Measurements from ENCODE around the gene GRPR.
"Not testable (repeated sequence)": the region's sequence is repeated elsewhere in the genome, so short reads cannot be mapped to it uniquely, and the experiment has no call there.

GRPR gene

GRCh38 chrX:16138108-16138427 lies 14.7 kb downstream of the GRPR start:
- no peak for DNase-seq

DNA sequence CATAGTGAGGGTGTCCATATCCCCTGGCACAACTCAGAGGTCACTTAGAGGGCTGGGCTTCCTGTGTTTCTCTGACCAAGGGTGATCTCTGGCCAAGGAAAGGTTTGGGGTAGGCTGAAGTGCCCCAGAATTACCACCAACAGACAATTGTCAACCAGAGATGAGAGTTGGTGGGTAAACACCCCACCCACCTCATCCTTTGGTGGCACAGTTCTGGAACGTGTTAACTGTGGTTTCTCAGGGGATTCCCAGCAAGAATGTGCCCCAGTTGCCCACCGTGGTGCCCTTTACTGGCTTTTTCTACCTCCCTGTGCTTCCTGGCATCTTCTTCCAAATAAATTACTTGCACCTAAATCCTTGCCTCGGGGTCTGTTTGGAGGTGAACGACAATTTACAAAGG lies 17.1 kb downstream of the GRPR start:
- no peak for DNase-seq

GRCh38 chrX:16140983-16141382 lies 17.6 kb downstream of the GRPR start:
- DNase-seq: no peak

- DNase-seq: no peak
Measured at GRCh38 chrX:16141422-16142245, 18.3 kb downstream of the GRPR start.

DNA sequence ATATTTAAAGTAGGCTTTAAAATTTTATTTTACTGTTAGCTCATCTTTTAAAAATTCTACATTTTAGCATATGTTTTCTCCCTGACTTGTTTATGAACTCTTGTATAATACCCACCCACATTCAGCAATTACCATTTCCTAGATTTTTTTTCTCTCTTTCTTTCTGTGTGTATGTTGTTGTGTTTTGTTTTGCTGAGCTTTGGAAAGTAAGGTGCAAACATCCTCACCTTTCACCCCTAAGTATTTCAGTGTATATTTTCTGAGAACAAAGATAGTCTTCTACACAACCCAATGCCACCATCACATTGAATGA lies 18.8 kb downstream of the GRPR start:
- DNase-seq: no peak

DNA sequence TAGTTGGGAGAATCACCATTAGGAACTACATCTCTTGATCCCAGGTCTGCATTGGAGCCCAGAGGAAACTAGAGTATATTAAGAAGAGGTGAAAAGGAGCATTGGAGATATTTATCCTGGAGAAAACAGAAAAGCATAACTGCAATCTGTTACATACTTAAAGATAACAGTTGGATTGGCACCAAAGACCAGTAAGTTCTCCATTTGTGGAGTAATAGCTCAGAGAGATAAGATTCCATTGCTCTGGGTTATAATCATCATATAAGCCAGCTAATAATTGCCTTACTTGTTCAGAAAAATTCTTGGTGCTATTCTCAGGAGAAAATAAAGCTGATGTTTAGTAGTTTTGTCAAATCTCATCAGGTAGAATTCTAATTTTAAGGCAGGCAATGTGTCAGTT lies 20.6 kb downstream of the GRPR start:
- no peak for DNase-seq

DNA sequence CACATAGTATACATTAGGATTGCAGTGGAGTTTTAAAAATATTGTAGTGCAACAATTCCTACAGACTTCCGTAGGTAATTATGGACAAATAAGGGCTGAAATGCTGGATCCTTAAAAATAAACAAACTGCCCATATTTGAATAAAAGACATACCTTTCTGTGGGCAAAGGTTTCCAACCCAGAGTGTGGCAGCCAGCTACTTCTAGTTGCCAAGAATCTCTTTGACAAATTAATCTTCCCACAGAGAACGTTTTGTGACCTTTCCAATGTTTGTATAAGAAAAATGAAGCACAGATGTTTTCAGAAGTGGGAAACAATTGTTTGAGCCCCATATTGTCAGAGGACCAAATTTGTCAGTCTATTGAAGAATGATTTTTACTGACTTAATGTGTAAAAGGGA lies 21.1 kb downstream of the GRPR start:
- DNase-seq: no peak

DNA sequence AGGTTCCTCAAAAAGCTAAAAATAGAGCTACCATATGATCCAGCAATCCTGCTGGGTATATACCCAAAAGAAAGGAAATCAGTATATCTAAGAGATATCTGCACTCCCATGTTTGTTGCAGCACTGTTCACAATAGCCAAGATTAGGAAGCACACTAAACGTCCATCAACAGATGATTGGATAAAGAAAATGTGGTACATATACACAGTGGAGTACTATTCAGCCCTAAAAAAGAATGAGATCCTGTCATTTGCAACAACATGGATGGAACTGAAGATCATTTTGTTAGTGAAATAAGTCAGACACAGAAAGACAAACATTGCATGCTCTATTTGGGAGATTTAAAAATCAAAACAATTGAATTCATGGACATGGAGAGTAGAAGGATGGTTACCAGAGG lies 21.7 kb downstream of the GRPR start:
- not testable (repeated sequence) for DNase-seq

GRCh38 chrX:16145656-16146055 lies 22.3 kb downstream of the GRPR start:
- DNase-seq: no peak

- DNase-seq: no peak
Measured at GRCh38 chrX:16148896-16149295, 25.5 kb downstream of the GRPR start.

- no peak for DNase-seq
Measured at GRCh38 chrX:16155581-16156096, 32.3 kb downstream of the GRPR start.

DNA sequence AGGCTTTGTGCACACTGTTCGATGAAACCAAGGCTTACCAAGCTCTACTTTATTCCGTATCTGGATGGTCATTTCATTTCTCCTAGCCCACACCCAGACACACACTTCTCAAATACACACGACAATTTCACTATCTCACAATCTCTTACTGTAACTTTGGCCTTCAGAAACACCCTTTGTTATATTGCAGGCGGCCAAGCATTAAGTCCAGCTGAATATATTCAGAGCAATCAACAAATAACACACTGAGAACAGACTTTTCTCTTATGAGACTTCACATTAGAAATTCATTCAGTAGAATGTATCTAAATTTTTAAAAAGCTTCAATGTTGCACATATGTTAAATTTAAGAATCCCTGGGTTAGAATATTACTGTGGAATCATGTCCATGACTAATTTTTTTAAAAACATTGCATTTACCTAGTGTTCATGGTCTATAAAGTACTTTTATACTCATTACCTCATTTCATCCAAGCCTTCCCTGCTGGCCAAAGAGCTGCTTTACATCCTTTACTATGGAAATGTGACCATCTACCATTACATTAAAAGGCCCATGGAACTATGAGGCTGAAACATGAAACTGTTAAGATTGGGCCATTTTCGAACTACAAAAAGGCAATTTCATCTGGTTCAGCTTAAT lies 33.4 kb downstream of the GRPR start:
- DNase-seq: no peak

DNA sequence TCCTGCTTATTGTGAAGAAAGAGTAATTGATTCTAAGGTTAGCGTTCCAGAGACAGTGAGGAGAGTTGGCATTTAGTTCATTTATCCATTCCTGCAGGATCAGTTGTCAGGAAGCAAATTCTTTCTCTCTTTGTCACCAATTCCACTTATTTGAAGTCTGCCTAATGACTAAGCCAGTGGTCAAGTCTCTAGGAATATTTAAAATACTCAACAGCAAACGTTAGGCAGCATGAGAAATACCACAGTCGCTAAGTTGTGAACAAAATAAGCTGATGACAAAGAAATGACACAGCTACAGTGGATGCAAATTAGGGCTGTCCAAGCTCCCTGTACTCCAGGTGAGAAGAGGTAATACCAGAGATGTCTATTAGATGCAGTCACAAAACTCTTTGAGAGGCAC lies 37.4 kb downstream of the GRPR start:
- no peak for DNase-seq

DNA sequence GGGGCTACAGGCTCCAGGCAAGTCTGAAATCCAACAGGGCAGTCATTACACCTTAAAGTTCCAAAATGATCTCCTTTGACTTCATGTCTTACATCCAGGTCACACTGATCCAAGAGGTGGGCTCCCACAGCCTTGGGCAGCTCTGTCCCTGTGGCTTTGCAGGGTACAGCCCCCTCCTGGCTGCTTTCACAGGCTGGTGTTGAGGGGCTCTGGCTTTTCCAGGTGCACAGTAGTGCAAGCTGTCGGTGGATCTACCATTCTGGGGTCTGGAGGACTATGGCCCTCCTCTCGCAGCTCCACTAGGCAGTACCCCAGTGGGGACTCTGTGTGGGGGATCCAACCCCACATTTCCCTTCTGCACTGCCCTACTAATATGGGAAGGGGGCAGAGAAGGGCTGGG lies 37.8 kb downstream of the GRPR start:
- not testable (repeated sequence) for DNase-seq

- no peak for DNase-seq
Measured at GRCh38 chrX:16162391-16162790, 39.0 kb downstream of the GRPR start.

DNA sequence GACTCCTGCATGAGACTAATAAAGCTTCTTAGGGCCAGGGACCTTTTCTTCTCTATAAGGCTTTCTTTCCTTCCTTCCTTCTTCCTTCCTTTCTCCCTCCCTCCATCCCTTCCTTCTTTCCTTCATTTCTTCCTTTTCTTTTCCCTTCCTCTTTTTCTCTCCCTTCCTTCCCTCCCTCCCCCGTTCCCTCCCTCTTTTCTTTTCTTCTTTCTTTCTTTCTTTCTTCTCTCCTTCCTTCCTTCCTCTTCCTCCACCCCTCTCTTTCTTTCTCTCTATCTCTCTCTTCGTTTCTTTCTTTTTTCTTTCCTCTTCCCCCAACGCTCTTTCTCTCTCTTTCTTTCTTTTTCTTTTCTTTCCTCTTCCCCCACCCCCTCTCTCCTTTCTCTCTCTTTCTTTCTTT lies 41.4 kb downstream of the GRPR start:
- DNase-seq: no peak

DNA sequence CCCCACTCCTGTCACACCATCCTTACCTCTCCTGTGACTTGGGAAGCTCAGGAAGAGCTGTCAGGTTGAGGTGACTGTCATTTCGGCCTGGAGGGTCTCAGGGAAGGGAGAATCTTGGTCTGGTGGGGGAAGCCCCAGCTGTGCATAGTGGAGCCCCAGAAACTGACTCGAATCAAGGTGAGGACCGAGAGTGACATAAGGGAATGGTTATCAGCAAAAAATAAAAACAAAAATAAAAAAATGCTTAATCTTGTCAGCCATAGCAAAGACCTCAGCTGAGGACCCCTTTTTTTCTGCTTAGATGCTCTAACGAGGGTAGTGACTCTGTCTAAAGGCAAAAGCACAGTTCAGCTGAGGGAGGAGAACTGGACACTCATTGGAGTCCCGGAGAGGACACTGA lies 43.8 kb downstream of the GRPR start, which contains the start of gene MAGEB17:
Gene MAGEB17 (plus strand): TSS at position 301 of the 400 bp plus-strand sequence. CDS start 2,902 bp downstream, outside the sequence.
- DNase-seq: no peak

- no peak for DNase-seq
Measured at GRCh38 chrX:16171039-16171438, 47.7 kb downstream of the GRPR start.

DNA sequence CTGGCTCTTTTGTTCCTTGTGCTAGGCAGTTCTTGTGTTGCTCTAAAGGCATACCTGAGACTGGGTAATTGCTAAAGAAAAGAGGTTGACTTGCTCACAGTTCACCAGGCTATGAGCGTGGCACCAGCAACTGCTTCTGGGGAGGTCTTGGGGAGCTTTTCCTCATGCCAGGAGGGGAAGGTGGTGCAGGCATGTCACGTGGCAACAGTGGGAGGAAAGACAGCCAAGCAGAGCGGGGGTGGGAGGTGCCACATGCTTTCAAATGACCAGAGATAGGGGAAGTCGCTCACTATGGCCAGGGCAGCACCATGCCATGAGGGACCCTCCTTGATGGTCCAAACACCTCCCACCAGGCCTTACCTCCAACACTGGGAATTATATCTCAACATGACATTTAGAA lies 48.6 kb downstream of the GRPR start:
- DNase-seq: no peak

DNA sequence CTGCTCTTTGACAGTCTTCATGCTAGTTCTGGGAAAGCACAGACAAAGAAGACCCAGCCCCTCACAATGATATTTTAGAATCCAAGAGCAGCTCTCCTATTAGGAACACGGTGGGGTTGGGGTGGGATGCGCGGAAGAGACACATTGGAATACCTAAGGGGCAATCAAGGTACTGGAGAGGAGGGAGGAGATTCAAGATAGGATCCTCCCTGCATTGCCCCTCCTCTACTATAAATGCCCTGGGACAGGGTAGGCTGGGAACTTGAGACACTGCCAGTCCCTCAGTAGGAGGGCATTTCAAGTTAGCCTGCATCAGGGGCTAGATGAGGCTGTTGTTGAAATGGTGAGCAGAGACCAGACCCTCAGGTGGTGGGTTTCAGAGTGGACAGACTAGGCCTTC lies 49.0 kb downstream of the GRPR start:
- DNase-seq: no peak

DNA sequence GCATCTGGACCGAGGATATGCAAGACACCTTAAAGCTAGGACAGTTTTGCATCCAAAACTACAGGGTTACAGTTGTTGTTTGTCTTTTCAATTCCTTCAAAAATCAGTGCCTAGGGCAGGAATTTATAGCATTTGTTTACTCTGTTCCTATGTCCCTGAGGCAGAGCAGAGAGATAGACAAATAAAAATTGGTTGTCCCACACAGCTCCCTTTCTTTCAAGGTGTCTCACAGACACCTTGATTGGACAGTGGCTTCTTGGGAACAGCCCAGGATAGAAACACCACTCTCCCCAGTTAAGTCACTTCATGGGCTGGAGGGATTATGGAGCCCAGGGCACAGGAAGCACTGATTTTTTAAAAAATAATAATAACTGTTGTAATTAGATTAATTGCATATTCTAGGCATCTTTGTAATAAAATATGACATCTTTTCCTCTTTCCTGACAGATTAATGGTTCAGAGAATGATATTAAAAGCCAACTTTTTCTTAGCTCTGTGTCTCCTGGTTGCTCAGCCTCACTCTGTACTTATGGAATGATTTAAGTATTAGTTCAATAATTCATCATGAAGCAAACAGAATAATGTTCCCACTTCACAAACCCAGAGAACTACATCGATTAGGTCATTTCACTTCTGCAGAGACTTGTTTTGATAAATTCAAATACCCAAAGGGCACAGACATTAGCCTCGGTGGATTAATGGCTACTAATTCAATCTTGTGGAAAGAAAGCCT lies 52.1 kb downstream of the GRPR start:
- no peak for DNase-seq

GRCh38 chrX:16177260-16177659 lies 53.9 kb downstream of the GRPR start:
- DNase-seq: no peak

GRCh38 chrX:16183843-16184242 lies 60.5 kb downstream of the GRPR start:
- not testable (repeated sequence) for DNase-seq

- peak; percentile 51 to 57 for DNase-seq
Measured at GRCh38 chrX:16185725-16186136, 62.4 kb downstream of the GRPR start.

Measured in inflammatory macrophage treated with lipopolysaccharide for 1 hour (primary cell).